Measurements from ENCODE around the gene PASD1.
"Not testable (repeated sequence)": the region's sequence is repeated elsewhere in the genome, so short reads cannot be mapped to it uniquely, and the experiment has no call there.

Gene PASD1

DNA sequence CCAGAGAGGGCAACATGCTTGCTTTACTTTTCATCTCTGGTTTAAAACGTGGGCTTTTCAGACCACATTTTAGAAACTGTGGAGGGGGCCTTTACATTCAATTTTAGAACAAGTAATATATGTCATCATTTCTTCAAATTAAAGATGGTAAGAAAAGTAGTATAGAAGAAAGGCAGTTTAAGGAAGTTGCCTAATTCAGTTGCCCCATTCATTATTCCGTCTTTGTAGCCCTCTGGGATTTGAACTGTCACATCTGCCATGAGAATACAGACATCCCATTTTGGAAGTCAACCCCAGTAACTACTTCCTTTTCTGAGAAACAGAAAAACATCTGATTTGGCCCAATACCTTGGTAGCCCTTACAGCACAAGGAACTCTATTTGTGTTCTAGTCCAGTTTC lies 61.2 kb downstream of the PASD1 start:
- no peak for DNase-seq (ENCODE audit: low spot score)

DNA sequence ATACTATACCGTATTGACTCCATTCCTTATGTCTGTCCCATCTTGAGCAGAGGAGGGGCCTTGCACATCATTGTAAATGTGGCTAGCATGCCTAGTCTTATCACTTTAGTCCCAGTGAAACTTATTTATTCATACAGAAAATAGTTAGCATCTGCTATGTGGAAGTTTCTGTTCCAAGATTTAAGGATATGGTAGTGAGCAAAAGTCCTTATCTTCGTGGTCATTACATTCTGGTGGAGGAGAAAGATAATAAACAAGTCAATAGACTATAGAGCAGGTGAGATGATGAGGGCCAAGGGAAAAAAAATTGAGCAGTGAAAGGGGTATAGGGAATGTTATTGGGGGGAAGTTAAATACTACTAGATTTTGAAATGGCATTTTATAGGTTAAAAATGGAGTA lies 68.3 kb downstream of the PASD1 start:
- DNase-seq (ENCODE audit: low spot score): no peak

DNA sequence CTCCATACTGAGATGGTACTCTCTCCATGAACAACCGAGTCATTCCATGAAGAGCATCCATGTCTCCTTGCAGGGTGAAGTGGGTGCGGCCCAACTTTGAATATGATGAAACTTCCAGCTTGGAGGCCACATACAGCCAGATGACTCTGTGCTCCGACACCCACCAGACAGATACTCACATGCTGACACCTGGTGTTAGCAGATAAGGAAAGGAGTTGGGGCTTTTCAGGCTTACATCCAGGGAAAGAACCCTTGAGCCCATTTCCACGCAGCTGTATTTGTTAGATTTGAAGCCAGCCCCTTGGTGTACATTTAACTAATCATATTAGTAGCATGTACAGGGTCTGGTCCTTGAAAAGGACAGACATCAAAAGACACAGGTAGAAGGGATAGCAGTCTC lies 69.7 kb downstream of the PASD1 start:
- DNase-seq (ENCODE audit: low spot score): no peak

DNA sequence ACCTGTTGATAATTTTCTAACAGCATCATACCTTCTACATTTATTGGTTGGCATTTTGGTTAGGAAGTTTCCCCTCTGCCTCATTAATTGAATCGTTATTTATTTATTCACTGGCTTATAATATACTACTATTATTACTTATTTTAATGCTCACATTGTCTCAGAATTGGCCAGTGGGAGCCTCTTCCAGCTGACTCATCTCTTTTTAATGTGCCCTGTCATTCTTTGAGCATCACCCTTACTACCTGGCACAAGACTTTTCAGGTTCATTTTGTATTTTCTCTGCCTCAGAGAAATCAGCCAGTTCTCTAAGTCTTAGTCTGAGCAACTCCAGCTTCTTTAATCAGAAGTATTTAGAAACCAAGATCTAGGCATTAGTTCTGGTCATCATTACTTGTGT lies 71.5 kb downstream of the PASD1 start:
- DNase-seq (ENCODE audit: low spot score): no peak

DNA sequence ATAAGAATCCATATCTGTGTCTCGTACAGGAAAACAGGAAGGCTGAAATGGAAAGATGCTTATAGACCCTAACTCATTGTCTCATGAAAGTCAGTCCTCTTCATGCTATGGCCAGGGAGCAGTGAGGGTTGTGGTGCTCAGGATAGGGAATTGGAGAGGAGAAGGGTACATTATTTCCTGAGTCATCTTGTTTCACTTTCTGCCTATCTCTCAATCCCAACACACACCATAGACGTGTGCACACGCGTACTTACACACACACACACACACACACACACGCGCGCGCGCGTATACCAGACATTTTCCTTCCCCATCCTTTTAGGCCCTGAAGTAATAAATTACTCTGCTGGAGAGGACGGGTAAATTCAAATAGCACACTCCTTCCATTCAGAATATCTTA lies 78.1 kb downstream of the PASD1 start:
- DNase-seq (ENCODE audit: low spot score): no peak

DNA sequence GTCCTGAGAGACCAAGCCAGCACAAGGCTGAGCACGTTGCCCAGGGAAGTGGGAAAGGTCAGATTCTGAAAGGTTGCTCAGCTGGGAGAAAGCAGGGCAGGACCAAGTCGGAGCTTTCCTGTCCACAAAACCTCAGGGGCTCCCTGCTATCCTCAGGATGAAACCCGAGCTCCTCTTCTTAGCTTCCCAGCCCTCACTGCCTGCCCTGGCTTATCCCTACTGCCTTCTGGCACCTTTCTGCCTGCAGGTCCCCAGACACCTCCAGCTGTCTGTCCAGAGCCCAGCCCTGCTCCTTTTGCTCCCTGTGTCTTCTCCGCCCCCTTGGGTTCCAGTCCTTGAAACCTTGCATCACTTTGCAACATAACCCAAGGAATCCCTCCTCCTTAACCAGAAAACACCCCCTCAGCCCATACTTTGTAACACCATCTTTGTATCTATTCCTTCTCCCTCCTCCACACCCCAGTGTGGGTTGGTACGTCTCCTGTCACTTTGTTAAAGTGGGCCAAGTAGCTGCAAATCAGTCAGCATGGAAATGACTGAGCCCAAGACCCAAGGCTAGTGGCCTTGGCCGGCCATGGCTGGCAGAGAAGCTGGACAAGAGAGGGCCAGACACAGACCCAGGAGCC lies 111.8 kb downstream of the PASD1 start:
- DNase-seq (ENCODE audit: low spot score): no peak

DNA sequence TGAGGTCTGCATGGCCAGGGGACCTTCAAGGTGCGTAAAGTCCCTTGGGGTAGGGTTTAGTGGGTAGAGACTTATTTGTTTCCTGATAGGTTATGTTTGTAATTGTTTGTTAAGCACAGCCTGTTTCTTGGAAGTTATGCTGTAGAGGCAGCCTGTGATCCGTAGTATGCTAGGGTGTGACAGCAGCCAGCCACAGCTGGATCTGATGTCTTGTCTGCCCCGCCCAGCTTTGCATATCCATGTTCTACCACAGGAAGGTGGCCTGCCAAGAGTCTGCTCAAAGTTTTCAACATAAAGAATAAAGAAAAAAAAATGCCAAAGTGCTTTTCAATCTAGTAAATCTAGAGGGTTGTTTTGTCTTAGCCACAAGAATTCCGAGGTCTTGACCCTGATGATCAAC lies 112.7 kb downstream of the PASD1 start:
- no peak for DNase-seq (ENCODE audit: low spot score)

DNA sequence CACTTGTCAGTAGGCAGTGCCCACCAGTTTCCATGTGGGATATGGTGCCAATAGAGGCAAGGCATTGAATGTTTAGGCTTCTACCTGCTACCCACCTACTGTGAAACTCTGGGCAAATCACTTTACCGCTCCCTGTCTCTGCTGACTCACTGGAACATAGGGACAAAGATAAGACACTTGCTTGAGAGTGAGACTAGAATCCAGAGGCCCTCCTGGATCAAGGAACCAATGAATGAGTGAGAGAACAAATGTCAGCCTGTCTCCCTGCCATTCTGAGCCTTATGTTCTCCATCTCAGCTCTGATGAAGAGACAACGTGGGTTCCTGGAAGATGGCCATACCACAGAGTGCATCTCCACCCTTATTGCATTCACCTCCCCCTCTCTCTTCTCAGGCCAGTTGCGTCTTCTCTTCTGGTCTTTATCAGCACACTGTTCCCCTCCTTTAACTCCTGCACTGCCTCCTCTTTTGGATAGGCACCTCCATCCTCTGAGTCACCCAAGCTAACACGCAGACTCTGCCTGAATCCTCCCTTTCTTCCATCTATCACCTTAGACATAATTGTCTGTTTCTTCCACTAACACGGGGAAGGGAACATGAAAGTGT lies 116.4 kb downstream of the PASD1 start:
- DNase-seq (ENCODE audit: low spot score): no peak

DNA sequence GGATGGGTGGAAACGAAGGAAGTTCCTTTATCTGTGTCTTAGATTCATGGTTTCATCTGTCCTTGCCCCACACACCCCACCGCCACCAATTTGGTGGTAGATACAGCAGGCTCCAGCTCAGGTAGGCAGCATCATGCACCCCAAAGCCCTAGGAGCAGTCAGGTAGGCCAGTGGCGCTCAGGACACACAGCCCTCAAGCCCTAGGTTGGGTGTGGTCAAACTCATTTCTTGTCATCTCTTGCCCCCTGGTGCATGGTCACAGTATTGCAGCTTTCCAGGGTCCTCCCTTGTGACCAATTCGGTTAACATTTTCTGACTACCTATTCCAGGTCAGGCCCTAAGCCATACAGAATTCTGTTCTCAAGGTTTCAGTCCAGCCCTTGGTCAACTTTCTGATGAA lies 117.3 kb downstream of the PASD1 start:
- peak; percentile 16 for DNase-seq (ENCODE audit: low spot score)

DNA sequence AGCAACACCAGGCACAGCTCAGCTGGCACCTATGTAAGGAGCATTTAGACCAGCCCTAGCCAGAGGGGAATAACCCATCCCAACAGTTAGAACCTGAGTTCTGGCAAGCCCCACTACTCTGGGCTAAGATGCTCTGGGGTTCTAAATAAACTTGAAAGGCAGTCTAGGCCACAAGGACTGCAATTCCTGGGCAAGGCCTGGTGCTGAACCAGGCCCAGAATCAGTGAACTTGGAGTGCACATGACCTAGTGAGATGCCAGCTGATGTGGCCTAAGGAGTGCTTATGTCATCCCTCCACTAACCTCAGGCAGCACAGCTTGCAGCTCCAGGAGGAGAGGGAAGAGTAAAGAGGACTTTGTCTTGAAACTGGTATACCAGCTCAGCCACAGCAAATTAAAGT lies 124.2 kb downstream of the PASD1 start:
- no peak for DNase-seq (ENCODE audit: low spot score)

DNA sequence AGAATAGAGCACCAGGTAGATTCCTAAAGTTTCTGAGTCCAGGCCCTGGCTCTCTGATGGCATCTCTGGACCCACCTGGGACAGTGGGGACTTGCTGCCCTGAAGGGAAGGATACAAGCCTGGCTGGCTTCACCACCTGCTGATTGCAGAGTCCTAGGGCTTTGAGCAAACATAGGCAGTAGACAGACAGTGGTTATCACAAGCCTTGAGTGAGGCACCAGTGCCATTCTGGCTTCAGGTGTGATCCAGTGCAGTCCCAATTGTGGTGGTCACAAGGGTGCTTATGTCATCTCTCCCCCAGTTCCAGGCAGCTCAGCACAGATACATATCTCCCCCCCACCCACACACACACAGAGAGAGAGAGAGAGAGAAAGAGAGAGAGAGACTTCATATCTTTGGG lies 125.2 kb downstream of the PASD1 start:
- no peak for DNase-seq (ENCODE audit: low spot score)

DNA sequence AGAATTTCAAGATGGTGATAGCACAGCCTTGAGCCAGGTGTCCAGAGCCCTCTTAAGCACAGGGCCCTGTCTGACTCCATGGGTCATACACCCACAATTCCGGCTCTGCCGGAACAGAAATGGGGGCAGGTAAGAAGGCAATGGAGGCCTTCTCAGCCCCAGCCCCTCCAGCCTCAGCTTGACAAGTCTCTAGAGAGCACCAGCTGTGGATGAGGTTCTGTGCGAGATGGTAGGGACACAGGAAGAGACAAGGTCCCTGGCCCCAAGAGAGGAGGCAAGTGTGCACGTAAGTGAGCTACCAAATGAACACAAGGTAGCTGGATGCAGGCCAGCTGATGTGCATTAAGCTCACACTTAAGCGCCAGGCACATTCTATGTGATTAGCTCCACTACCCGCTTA lies 129.3 kb downstream of the PASD1 start:
- no peak for DNase-seq (ENCODE audit: low spot score)

DNA sequence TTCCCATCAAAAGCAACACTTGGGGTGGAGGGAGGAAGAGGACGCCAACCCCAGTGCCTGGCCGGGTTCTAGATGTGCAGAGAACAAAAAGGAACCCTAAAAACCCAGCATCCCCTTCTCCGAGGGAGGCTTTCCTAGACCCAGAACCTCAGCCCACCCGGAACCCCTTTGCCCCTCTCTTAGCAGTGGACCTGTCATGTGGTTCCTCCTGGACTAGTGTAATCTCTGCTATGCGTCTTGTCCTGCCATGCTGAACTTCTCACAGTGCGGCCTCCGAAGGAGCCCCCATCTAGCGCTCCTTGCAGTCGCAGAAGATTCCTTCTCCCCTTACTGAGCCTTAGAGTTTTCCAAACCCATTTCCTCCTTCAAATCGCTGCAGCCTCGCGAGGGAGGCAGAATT lies 130.6 kb downstream of the PASD1 start:
- no peak for DNase-seq (ENCODE audit: low spot score)

DNA sequence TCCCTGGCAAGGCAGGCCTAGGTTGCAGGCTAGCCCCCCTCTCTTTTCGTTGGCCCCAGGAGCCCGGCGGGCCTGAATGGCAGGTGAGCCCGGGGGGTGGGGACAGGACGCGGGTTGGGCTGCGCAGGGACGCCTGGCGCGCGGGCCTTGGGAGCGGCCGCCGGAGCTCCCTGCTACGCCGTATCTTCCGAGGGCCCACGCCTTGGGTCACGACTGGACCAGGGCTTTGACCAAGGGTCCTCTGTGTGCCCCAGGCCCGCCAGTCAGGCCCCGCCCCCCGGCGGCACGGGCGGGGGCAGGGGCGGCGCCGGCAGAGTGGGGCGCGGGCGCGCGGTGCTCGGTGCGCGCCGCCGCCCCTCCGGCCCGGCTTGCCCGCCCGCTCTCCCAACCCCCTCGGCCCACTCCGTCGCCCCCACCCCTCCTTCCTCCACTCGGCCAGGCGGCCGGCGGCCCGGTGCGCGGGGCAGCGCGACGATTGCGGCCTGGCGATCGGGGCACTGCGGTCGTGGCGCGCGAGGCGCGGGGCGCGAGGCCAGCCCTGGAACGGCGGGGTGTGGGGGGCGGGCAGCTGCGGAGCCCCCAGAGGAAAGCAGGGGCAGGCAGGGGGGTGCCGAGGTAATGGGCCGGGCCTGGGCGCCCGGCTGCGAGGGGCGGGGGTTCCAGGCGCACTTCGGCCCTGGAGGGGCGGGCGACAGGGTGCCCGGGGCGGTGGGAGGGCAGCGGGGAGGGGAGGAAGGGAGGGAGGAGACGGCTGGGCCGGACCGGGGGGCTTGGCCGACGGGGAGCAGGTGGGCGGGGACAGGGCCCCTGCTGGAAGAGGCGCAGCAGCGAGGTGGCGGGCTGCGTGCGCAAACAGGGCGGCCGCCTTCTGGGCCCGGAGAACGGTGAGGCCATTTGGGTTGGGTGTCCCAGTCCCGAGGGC lies 131.4 kb downstream of the PASD1 start, which contains the start of gene PRRG3:
TSS of gene PRRG3 (plus strand) at position 798 of the 922 bp plus-strand sequence. CDS start 3,357 bp downstream, outside the sequence.
- DNase-seq (ENCODE audit: low spot score): no peak

DNA sequence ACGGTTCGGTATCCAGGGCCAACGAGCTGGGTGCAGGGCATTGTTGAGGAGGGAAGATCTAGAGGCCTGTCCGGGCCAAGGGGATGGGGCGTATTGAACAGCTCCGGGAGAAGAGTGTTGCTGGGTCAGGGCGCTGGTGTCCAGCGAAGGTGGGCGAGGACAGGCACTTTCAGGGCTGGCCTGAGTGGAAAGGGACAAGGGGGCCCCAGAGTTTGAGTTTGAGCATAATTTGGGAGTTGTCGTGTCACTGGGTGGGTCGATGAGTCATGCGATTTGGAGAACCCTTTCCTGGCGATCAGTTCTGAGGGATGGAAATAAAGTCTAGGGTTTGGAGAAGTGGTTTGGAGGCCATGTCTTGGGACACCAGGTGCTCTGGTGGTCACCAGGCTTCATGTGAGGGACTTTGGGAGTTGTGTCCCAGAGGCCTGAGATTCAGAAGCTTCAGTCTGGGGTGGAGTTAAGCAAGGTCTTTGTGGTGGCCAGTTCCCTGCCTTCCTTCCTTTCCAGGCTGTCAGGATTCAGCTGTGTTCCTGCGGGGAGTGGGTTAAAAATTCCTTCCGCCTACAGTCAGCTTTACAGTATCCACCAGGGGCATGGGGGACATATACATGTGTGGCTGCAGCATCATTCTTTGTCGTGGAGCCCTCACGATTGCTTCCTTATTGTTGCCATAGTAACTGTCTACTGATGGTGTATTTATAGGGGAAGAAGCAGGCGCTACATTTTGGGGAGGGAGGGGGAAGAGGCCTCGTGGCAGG lies 132.3 kb downstream of the PASD1 start:
- peak; percentile 7 for DNase-seq (ENCODE audit: low spot score)

DNA sequence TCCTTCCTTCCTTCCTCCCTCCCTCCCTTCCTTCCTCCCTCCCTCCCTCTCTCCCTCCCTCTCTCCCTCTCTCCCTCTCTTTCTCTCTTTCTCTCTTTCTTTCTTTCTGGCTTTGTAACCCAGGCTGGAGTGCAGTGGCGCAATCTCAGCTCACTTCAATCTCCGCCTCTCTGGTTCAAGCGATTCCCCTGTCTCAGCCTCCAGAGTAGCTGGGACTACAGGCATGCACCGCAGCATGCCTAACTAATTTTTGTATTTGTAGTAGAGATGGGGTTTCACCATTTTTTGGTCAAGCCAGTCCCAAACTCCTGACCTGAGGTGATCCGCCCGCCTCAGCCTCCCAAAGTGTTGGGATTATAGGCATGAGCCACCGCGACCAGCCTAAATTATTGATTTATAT lies 133.6 kb downstream of the PASD1 start:
- not testable (repeated sequence) for DNase-seq (ENCODE audit: low spot score)

DNA sequence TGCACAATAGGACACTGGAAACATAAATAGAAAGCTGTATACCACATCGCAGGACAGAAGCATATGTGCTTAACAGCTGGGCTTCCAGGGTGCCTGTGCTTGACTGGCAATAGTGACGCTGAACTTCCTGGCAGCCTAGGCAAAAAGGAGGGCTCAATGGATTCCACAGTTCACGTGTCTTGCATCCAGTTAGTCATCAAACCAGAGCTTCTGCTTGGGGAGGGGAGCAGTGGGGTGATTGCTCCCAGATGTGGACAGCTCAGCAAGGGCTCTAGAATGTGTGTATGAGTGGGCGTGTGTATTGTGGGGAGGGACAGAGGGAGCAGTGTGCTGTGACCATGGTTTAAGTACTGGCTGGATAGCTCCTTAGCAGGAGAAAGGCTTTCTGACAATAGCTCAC lies 134.0 kb downstream of the PASD1 start:
- no peak for DNase-seq (ENCODE audit: low spot score)

DNA sequence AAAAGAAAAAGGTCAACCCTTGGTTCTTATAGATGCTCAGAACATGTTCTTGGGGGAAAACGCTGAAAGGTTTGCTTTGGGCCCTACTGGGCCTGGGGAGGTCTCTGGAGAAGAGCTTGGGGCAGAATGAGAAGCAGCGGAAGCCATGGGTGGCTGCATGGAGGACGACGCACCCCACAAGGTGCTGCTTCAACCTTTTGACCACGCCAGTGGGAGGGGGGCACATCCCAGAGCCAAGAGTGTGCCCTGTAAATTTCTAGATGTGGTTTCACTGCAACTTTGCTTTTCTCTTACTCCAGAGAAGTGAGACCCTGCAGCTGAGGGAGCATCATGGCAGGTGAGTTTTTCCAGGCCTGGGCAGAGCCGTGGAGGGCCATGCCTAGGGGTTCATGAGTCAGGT lies 135.0 kb downstream of the PASD1 start:
- DNase-seq (ENCODE audit: low spot score): no peak

DNA sequence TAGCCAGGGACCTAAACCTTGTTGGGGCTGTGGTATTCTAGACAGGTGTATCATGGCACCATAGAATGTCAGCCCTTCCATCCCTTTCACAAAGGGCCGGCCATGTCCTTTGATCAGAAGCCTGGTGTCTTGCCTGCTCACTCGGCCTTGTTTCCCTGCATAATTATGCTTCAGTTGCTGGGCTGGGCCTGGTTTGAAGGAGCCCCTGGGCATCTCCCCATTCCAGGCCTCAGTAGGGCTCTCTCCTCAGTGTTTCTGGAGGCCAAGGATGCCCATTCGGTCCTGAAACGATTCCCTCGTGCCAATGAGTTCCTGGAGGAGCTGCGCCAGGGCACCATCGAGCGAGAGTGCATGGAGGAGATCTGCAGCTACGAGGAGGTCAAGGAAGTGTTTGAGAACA lies 136.3 kb downstream of the PASD1 start:
- DNase-seq (ENCODE audit: low spot score): no peak

DNA sequence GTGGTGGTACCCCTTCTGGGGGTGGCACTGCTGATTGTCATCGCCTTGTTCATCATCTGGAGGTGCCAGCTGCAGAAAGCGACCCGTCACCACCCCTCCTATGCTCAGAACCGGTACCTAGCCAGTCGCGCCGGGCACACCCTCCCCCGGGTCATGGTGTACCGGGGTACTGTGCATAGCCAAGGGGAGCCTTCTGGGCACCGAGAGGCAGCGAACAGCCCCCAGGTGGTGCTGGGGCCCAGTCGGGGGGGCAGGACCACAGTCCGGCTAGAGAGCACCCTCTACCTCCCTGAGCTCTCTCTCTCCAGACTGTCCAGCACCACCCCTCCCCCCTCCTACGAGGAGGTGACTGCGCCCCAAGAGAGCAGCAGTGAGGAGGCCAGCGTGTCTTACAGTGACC lies 137.1 kb downstream of the PASD1 start:
- no peak for DNase-seq (ENCODE audit: low spot score)

DNA sequence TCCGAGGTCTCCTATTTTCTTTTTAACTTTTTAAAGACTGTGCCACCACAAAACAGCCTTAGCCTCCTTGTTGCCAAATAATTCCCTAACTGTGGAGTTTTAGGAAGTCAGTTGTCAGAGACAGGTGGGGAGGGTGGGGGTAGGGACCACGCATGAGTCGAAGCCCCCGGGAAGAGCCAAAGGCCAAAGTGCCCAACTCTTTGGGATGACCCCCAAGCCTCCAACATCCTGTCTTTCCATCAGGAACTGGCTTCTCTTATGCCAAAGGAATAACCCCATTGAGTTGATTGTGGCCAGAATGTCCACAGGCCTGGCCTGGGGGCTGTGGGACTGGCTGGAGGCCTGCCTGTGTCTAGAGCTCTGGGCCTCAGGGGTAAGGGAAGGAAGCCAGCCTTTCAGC lies 137.6 kb downstream of the PASD1 start:
- no peak for DNase-seq (ENCODE audit: low spot score)

DNA sequence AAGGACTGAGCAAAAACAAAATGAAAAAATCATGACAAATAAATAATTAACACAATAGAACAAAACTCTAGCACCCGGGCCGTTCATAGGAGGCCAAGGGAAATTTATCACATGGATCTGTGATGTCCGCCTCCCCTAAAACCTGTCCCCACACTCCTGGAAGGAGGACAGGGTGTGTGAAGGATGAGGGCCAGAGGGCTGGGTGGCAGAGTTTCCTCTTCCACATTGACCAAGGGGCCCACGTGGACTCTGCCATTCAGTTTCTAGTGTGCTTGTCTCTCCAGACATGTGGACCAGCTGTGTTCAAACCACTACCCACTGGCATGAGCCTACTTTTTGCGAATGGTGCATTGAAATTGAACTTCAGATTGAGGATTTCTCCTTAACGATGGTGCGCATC lies 138.1 kb downstream of the PASD1 start:
- DNase-seq (ENCODE audit: low spot score): no peak

Data from Ammon's horn (tissue), 1 donor.